GM18498 (cell line): ENCODE results near the gene RND2.

ENCODE experiments used
- ATAC-seq: cut with Tn5 transposase; IDR thresholded peaks from one replicate; pipeline ENCODE4 v1.9.1; 2021; ENCODE audit warnings: mild to moderate bottlenecking, moderate library complexity; ENCODE audit not compliant: unreplicated experiment

The RND2 gene

DNA sequence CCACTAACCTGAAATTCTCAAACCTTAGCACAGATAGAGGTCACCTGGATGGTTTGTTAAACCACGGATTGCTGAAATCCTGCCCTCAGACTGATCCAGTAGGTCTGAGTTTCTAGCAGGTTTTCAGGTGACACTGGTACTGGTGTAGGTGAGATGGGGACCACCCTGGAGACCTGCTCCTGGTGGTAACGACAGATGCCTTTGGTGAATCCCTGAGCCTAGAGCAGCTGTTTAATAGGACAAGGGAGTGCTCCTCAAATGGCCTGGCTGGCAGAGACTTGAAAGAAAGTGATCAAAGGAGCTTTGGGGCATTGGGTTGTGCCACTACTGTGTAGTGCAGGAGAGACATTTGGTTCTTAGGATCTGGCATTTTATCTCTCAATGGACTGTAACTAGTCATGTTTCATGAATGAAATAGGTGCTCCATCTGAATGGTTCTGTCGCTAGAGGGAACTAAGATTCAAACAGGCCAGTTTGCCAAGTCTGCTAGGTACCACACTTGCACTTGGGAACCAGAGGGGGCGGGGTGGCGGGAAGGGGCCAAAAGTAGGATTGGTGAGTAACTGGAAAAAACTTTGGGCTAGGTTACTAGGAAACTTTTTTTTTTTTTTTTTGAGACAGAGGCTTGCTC is 21.4 kb upstream of the RND2 start:
- ATAC-seq, result no peak

DNA sequence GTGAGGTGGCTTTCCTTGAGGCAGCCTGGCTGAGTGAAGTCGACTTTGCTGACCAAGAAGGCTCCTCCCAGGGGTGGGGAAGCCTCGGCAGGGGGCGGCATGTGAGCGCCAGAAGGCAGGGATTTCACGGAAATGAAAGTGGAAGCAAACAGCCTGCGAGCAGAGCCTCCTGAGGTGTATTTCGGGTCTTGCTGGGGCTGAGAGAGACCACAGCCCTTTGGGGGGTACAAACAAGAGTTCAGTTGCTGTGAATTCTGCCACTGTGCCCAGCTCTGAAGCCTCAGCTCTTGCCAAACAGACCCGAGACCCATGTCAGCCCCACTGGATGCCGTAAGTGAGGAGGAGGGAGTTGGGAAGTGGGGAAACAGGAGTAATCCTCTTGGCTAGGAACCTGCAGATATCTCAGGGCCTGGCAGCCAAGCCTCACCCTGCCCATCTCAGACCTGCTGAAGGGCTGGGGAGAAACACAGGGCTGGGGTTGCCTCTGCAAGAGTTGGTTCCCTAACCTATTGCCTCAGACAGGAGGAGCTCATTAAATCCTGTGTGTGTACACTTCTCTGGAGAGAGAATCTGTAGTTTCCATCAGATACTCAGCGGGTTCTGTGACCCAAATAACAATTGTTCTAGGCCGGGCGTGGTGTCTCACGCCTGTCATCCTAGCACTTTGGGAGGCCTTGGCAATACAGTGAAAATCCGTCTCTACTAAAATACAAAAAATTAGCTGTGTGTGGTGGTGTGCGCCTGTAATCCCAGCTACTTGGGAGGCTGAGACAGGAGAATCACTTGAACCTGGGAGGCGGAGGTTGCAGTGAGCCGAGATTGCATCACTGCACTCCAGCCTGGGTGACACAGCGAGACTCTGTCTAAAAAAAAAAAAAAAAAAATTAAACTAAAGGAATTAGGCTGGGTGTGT is 18.1 kb upstream of the RND2 start, which contains the start of gene IFI35:
Gene IFI35, plus strand, starts transcription at position 146 of the 913 bp plus-strand sequence. Its CDS starts 164 bp downstream, at position 310.
- ATAC-seq, result peak; percentile 88

DNA sequence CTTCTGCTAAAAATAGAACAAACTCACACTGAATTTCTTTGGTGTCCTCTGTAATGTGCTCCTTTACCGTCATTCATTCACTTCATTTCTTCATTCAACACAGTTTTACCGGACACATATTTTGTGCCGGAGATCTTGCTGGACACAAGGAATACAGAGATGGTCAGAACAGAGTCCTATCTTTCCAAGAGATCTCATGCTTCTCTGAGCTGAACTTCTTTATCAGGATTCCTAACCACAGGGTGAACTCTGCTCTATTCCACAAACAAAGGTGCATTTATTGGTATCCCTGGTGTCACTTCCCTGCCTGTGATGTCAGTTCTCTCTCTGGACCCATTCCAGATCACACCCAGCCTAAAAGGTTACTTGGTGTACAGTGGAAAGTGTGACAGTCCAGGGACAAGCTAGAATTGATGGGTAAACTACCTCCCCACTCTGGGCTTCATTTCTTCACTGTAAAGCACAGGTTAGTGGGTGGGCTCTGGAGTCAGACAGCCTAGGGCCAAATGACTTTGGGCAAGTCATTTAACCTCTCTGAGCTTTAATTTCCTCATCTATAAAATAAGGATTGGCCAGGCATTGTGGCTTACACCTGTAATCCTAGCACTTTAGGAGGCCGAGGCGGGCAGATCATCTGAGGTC is 14.2 kb upstream of the RND2 start:
- no peak for ATAC-seq

DNA sequence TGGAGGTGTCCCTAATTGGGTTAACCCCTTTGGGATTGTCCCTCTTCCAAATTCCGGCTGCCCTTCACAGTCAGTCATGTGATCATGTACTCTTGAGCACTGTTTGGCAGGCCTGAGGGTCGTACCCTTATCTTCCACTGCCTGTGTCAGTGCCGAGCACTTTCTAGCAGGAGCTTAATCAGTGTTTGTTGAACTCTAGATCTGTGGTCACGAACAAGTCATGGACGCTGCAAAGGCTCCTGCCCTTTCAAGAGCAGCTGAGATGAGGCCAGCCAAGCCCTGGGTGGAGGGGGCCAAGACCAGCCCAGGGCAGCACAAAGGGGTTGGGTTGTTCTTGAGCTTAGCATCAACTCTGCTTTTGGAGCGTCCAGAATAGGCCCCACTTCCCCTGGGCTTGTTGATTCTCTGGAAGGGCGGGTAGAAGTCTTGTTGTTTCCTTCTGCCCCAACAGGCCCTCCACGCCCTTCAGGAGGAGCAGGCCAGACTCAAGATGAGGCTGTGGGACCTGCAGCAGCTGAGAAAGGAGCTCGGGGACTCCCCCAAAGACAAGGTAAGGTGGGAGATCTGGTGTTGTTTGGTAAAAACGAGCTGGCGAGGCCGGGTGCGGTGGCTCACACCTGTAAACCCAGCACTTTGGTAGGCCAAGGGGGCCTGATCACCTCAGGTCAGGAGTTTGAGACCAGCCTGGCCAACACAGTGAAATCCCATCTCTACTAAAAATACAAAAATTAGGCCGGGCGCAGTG is 13.1 kb upstream of the RND2 start:
- ATAC-seq, result no peak

GRCh38 chr17:43013296-43013695 is 11.7 kb upstream of the RND2 start:
- no peak for ATAC-seq

- no peak for ATAC-seq
These were observed 10.9 kb upstream of the RND2 start for GRCh38 chr17:43014020-43014648.

- no peak for ATAC-seq
These were observed 10.1 kb upstream of the RND2 start for GRCh38 chr17:43014649-43015542.

- ATAC-seq, result no peak
These were observed 9.5 kb upstream of the RND2 start for GRCh38 chr17:43015579-43015978.

GRCh38 chr17:43016216-43016615 is 8.8 kb upstream of the RND2 start:
- no peak for ATAC-seq

- ATAC-seq, result no peak
These were observed 6.8 kb upstream of the RND2 start for GRCh38 chr17:43018008-43018853.

- ATAC-seq, result no peak
These were observed 6.1 kb upstream of the RND2 start for GRCh38 chr17:43018932-43019331.

GRCh38 chr17:43019418-43019817 is 5.6 kb upstream of the RND2 start:
- ATAC-seq, result no peak

DNA sequence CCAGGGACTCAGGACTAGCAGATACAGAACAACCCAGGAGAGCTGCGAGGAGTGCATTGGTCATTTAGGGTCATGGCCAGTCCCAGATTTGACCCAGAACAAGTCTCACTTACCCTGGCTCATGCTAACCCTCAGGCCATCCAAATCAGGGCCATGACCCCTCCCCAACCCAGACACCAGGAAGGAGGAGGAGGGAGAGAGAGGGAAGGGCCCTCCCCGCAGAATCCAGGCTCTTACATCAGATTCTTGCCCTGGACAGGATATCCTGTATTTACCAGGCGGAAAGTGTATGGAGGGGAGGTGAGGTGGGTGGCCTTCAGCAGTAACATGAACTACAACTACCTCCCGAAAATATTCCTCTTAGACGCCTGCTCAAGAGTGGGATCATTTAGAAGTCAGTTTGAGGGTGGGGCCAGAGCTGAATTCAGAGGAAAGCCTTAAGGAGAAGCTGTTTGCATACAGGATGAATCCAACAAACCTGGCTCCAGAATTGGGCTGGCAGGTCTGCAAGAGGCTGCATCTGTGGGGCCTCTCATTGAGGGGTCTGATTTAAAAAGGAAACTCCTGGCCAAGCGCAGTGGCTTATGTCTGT is 4.9 kb upstream of the RND2 start:
- ATAC-seq, result no peak

DNA sequence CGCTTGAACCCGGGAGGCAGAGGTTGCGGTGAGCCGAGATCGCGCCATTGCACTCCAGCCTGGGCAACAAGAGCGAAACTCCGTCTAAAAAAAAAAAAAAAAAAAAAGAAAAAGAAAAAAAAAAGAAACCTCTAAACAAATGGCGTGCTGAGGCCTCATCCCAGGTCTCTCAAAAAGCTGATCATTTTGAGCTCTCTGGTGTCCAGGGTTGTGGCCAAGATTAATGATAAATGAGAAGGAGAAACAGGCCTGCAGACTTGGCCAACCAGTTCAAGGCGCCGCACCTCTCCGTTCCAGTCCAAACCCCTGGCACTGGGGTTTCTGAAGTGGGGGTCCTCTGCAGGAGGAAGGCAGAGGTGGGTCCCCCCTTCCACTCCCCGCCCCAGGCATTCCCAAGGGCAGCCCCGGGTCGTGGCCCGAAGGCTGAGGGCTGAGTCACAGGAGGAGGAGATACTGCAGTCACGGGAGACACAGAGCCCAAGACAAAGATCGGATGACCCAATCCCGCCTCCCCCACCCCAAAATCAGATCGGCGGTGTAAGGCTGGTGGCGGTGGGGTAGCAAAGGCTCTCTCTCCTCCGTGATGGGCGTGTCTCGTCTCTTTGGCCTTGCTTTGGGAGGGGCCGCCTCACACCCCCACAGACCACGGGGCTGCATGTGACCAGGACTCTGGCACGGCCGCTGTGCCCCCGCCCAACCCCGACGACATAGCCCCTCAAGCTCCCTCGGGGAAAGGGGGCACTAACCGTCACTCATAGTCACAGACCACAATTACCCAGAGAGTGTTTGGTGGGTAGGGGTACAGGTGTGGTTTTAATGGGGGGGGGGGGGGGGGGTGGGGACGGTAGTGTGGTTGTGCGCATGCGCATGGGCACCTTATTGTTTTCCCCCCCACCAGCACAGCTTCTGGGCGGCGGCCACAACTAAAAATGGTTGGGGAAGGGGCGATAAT is 4.0 kb upstream of the RND2 start:
- no peak for ATAC-seq

GRCh38 chr17:43021741-43022512 is 3.1 kb upstream of the RND2 start, which contains the start of gene VAT1:
TSS of gene VAT1 (minus strand) at chr17:43022385. CDS start at chr17:43022322, 63 bp downstream.
- peak; percentile 50 for ATAC-seq

GRCh38 chr17:43025290-43025657 is 243 bp downstream of the RND2 start:
- ATAC-seq, result no peak
